BLaER1 (cell line): Measurements from ENCODE around the gene LRCH1.

Experiments used
- H3K27ac ChIP-seq: shearing (Covaris generic); formaldehyde crosslinking; 2 replicates; pipeline ENCODE4 v1.8.1; 2022
- H3K27me3 ChIP-seq: shearing (Covaris generic); formaldehyde crosslinking; 2 replicates; pipeline ENCODE4 v1.8.1; 2022
- H3K36me3 ChIP-seq: shearing (Covaris generic); formaldehyde crosslinking; 2 replicates; pipeline ENCODE4 v1.8.1; 2022
- H3K4me1 ChIP-seq: shearing (Covaris generic); formaldehyde crosslinking; 2 replicates; pipeline ENCODE4 v1.8.1; 2022
- H3K4me2 ChIP-seq: shearing (Covaris generic); formaldehyde crosslinking; 2 replicates; pipeline ENCODE4 v1.8.1; 2022
- H3K4me3 ChIP-seq: shearing (Covaris generic); formaldehyde crosslinking; 2 replicates; pipeline ENCODE4 v1.8.1; 2022
- H3K9ac ChIP-seq: shearing (Covaris generic); formaldehyde crosslinking; 2 replicates; pipeline ENCODE4 v1.8.1; 2022
- H3K9me3 ChIP-seq: shearing (Covaris generic); formaldehyde crosslinking; 2 replicates; pipeline ENCODE4 v1.8.1; 2022
- H4K20me1 ChIP-seq: shearing (Covaris generic); formaldehyde crosslinking; 2 replicates; pipeline ENCODE4 v1.8.1; 2022
- Cebpa-rat ChIP-seq: shearing (Covaris generic); IDR thresholded peaks from 2 replicates; pipeline ENCODE4 v1.8.1; 2022

Gene LRCH1

DNA sequence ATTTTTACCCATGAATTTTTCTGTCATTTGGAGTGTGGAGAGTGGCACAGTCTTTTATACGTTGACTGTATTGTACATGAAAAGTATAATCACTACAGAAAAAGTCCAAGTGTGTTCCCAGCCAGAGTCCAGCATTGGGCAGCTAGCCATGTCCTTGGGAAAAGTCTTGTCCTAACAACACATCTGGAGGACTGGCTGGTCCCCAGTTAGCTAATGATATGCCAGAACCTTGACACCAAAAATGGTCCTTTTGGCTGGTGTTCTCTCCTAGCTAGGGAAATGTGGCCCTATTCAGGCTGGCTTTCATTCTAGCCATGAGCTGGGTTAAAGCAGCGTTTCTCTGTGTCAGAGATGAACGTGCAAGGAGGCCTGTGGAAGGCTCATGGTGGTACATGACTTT lies 145.0 kb downstream of the LRCH1 start:
- H3K4me3 ChIP-seq = no peak overlapping the region
- H3K36me3 ChIP-seq = peaks cover 95% of the 10 kb centered on the region
- no peak for TF ChIP-seq Cebpa-rat
- no peaks in the 10 kb centered on the region for H4K20me1 ChIP-seq
- no peak overlapping the region for H3K4me2 ChIP-seq
- H3K9me3 ChIP-seq = no peaks in the 10 kb centered on the region
- H3K9ac ChIP-seq = no peak overlapping the region
- H3K27me3 ChIP-seq = no peaks in the 10 kb centered on the region
- no peaks in the 10 kb centered on the region for H3K4me1 ChIP-seq
- no peak overlapping the region for H3K27ac ChIP-seq

DNA sequence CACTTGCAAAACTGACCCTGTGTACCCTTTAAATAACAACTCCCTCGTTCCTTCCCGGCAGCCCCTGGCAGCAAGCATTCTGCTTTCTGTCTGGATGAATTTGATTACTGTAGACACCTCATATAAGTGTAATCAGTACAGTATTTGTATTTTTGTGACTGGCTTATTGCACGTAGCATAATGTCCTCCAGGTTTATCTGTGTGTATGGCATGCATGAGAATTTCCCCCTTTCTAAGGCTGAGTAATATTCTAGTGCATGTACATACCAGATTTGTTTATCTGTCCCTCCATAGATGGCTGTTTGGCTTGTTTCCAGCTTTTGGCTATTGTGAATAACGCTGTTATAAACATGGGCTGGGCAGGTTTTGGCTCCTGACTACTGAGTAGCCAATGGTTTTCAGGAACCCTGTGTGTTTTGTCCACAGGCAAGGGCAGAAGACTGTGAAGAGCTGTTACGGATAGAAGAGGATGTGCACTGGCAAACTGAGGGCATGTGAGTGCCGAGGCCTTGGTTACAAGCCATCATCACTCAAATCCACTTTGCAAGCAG lies 146.0 kb downstream of the LRCH1 start:
- no peak overlapping the region for H3K4me2 ChIP-seq
- H4K20me1 ChIP-seq = no peaks in the 10 kb centered on the region
- H3K36me3 ChIP-seq = peaks cover 89% of the 10 kb centered on the region
- no peak for TF ChIP-seq Cebpa-rat
- H3K9ac ChIP-seq = no peak overlapping the region
- no peak overlapping the region for H3K27ac ChIP-seq
- no peak overlapping the region for H3K4me3 ChIP-seq
- H3K9me3 ChIP-seq = no peaks in the 10 kb centered on the region
- H3K27me3 ChIP-seq = no peaks in the 10 kb centered on the region
- H3K4me1 ChIP-seq = no peaks in the 10 kb centered on the region

DNA sequence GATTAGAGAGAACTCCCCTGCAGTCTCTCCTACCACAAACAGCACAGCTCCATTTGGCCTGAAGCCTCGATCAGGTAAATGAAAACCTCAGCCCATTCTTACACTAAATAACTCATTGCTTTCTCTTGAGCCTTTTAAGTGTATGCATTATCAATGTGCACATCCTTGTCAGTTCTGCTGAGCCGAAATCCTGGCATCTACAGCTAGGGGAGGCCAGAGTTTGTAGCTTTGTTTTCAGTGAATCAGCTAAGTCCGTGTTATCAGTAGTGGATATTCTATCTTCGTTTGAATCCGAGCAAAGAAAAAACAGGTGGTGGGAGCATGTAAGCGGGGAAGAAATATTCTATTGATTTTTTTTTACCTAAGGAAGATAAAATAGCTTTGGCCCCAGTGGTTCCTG lies 159.6 kb downstream of the LRCH1 start:
- H3K27ac ChIP-seq = no peak overlapping the region
- H3K9me3 ChIP-seq = no peaks in the 10 kb centered on the region
- H3K36me3 ChIP-seq = peaks cover 71% of the 10 kb centered on the region
- no peak overlapping the region for H3K4me3 ChIP-seq
- H4K20me1 ChIP-seq = no peaks in the 10 kb centered on the region
- no peak overlapping the region for H3K4me2 ChIP-seq
- TF ChIP-seq Cebpa-rat = no peak
- H3K27me3 ChIP-seq = no peaks in the 10 kb centered on the region
- H3K9ac ChIP-seq = no peak overlapping the region
- H3K4me1 ChIP-seq = no peaks in the 10 kb centered on the region

DNA sequence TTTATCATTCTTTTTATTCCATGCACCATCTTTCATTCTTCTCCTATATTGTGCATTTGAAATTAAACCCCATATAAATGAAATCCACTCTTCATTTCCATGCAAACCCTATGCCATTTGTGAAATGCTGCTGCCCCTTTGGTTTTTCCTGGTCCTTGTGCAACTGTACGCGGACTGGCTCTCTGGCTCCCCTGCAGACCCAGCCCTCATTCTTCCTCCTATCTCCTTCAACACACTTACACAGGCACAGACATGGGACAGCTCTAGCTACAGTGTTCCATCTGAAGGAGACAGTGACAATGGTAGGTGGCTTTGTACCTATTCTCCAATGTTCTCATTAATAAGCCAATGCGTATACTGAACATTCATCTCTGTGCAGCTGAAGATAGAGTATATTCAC lies 162.4 kb downstream of the LRCH1 start:
- Histone ChIP-seq H3K9ac (no peak overlapping the region), H3K4me1 (peaks cover 9% of the 10 kb centered on the region), H3K27me3 (no peaks in the 10 kb centered on the region), H3K9me3 (no peaks in the 10 kb centered on the region), H4K20me1 (no peaks in the 10 kb centered on the region), H3K36me3 (peaks cover 43% of the 10 kb centered on the region), H3K27ac (no peak overlapping the region), H3K4me2 (no peak overlapping the region), H3K4me3 (no peak overlapping the region)
- no peak for TF ChIP-seq Cebpa-rat

DNA sequence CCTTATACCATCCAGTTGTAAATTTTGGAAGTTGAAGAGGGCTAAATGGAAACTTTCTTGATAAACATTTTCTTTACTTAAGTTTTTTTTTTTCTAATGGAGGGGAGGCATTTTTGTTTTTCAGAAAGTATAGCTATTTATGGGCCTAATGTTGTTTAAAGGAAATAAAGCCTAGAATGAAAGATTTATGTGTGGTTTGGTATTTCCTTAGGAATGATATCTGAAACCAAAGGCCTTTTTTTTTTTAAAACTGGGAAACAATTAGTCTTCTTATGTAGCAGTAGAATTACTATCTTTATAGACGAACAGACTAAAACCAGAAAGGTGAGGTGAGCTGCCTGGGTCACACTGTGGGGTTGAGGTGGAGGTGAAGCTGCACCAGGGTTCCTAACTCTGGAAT lies 163.9 kb downstream of the LRCH1 start:
- peaks cover 10% of the 10 kb centered on the region for H3K4me1 ChIP-seq
- peaks cover 28% of the 10 kb centered on the region for H3K36me3 ChIP-seq
- no peak for TF ChIP-seq Cebpa-rat
- no peak overlapping the region for H3K4me3 ChIP-seq
- H3K9ac ChIP-seq = no peak overlapping the region
- no peaks in the 10 kb centered on the region for H3K27me3 ChIP-seq
- H3K27ac ChIP-seq = no peak overlapping the region
- H4K20me1 ChIP-seq = no peaks in the 10 kb centered on the region
- no peaks in the 10 kb centered on the region for H3K9me3 ChIP-seq
- H3K4me2 ChIP-seq = no peak overlapping the region

DNA sequence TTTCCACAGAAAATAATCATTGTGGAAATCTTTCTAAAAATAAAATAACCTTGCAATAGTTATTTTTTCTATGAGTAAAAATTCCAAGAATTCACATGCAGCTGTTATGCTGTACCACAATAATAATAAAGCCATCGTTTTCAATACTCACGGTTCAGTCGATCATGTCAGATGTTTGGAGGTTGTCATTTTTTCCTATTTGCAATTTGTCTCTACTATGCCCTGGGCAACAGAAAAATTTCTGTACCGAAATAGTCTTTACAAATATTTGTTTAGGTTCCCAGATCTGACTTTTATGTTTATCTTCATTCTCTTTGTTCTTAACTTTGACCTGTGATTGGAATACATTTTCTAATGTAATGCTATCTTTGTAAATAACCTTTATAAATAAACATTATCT lies 164.3 kb downstream of the LRCH1 start:
- peaks cover 10% of the 10 kb centered on the region for H3K4me1 ChIP-seq
- H3K9me3 ChIP-seq = no peaks in the 10 kb centered on the region
- H4K20me1 ChIP-seq = no peaks in the 10 kb centered on the region
- H3K36me3 ChIP-seq = peaks cover 26% of the 10 kb centered on the region
- H3K4me2 ChIP-seq = no peak overlapping the region
- no peak overlapping the region for H3K4me3 ChIP-seq
- no peak for TF ChIP-seq Cebpa-rat
- no peak overlapping the region for H3K27ac ChIP-seq
- H3K27me3 ChIP-seq = no peaks in the 10 kb centered on the region
- no peak overlapping the region for H3K9ac ChIP-seq

DNA sequence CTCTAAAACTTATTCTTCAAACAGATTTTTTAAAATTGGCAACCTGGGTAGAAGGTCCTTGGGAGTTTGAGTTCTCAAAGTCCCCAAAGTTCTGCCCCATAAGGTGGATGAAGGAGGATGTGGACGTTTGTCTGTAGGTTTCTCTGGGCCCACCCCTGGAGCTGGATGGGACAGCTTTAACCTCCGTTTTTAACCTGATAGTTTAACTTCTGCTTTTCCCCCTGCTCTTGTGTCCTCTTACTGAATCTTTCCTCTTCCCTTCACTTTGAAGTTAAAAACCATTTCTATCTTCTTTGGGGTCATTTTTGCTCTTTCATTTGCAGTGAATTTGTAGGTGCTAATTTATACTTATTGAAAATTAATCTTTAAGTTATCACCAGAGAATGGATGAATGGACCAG lies 164.9 kb downstream of the LRCH1 start:
- H4K20me1 ChIP-seq = no peaks in the 10 kb centered on the region
- no peak for TF ChIP-seq Cebpa-rat
- H3K36me3 ChIP-seq = peaks cover 26% of the 10 kb centered on the region
- H3K27me3 ChIP-seq = no peaks in the 10 kb centered on the region
- H3K9ac ChIP-seq = no peak overlapping the region
- H3K4me2 ChIP-seq = no peak overlapping the region
- H3K4me1 ChIP-seq = peaks cover 10% of the 10 kb centered on the region
- H3K9me3 ChIP-seq = no peaks in the 10 kb centered on the region
- no peak overlapping the region for H3K4me3 ChIP-seq
- no peak overlapping the region for H3K27ac ChIP-seq

DNA sequence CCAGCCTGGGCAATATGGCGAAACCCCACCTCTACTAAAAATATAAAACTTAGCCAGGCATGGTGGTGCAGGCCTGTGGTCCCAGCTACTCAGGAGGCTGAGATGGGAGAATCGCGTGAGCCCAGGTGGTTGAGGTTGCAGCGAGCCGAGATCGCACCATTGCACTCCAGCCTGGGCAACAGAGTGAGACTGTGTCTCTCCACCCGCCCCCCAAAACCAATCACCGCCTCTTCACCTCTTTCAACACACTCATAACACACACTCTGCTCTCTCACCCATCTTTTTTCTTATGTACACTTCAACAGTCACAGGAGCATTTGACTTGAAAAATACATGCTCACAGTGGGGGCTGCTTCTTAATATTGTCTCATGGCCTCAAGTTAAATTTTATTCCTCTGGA lies 167.2 kb downstream of the LRCH1 start:
- Histone ChIP-seq H3K9me3 (0 out of 2 replicates have a peak, but pooled peaks cover 3% of the 10 kb centered on the region), H4K20me1 (no peaks in the 10 kb centered on the region), H3K4me1 (peaks cover 10% of the 10 kb centered on the region), H3K36me3 (peaks cover 39% of the 10 kb centered on the region), H3K27me3 (no peaks in the 10 kb centered on the region), H3K9ac (no peak overlapping the region), H3K4me3 (no peak overlapping the region), H3K4me2 (peak overlapping the region; percentile 20; the same call in 1 of the 2 replicates), H3K27ac (no peak overlapping the region)
- TF ChIP-seq Cebpa-rat = no peak

DNA sequence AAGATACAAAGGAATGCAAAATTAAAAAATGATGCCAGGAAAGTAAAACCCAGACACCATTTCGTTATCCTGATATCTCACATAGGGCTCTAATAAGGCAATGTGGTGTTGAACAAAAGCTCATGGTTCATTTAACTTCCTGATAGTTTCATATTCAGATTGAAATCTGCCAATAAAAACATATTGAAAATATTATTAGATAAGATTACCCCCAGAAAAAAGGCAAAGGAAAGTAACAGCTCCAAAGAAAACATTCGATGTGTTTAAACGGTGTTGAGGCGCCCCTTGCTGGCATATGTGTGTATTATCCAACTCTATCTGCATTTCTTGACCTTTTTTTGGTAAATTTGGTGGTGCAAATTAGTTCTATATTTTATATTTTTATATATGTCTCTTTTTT lies 168.1 kb downstream of the LRCH1 start:
- peaks cover 40% of the 10 kb centered on the region for H3K36me3 ChIP-seq
- no peak overlapping the region for H3K4me2 ChIP-seq
- no peaks in the 10 kb centered on the region for H3K27me3 ChIP-seq
- H3K4me3 ChIP-seq = no peak overlapping the region
- H3K27ac ChIP-seq = no peak overlapping the region
- no peak overlapping the region for H3K9ac ChIP-seq
- no peak for TF ChIP-seq Cebpa-rat
- 0 out of 2 replicates have a peak, but pooled peaks cover 3% of the 10 kb centered on the region for H3K9me3 ChIP-seq
- H4K20me1 ChIP-seq = no peaks in the 10 kb centered on the region
- H3K4me1 ChIP-seq = peaks cover 10% of the 10 kb centered on the region

DNA sequence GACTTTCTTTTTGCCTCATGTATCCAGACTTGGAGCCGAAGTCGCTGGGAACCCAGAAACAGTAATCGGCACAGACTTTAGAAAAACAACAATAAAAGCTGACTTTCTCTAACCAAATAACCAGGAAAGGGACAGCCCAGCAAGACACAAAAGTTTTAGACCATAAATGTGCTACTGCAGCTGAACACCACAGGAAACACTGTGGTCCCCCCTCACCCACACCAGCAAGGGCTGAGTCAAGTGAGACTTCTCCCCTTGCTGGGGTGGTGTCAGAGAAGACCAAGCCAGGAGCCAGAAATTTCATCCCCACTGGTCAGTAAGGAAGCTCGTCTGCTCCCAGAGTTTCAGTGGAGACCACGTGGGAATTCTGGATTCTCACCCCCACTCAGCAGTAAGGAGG lies 173.4 kb downstream of the LRCH1 start:
- H3K27ac ChIP-seq = no peak overlapping the region
- peaks cover 91% of the 10 kb centered on the region for H3K36me3 ChIP-seq
- H4K20me1 ChIP-seq = no peaks in the 10 kb centered on the region
- H3K27me3 ChIP-seq = no peaks in the 10 kb centered on the region
- no peak for TF ChIP-seq Cebpa-rat
- no peak overlapping the region for H3K4me3 ChIP-seq
- no peak overlapping the region for H3K4me2 ChIP-seq
- H3K9ac ChIP-seq = no peak overlapping the region
- H3K9me3 ChIP-seq = 0 out of 2 replicates have a peak, but pooled peaks cover 3% of the 10 kb centered on the region
- no peaks in the 10 kb centered on the region for H3K4me1 ChIP-seq

DNA sequence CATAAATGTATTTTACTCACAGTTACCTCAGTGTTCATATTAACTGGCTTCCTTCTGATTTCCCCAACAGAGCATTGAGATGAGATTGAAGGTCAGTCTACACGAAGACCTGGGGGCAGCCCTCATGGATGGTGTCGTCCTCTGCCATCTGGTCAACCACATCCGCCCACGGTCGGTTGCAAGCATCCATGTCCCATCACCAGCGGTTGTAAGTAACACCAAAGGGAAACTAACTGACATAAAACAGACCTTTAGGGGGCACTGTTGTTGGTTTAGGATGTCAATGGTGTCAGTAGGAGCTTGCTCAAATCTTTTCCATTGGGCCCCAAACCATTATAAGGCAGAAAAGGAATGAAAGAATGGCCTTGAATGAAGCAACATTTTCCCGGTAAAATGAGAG lies 175.8 kb downstream of the LRCH1 start:
- Histone ChIP-seq H3K27me3 (no peaks in the 10 kb centered on the region), H3K9ac (no peak overlapping the region), H3K27ac (no peak overlapping the region), H4K20me1 (no peaks in the 10 kb centered on the region), H3K4me1 (no peaks in the 10 kb centered on the region), H3K4me3 (no peak overlapping the region), H3K4me2 (no peak overlapping the region), H3K36me3 (peaks cover 93% of the 10 kb centered on the region), H3K9me3 (0 out of 2 replicates have a peak, but pooled peaks cover 3% of the 10 kb centered on the region)
- TF ChIP-seq Cebpa-rat = no peak
